Measurements from ENCODE around the gene MED8. TPM values are rescaled to one million over a fixed set of nuclear protein-coding genes. Genes with fewer than 3 reads are reported as not detected.

The MED8 gene
- total RNA-seq, 4 donors from 2014 or later: 26.3 to 51.4 (median 37.1) TPM

GRCh38 chr1:43435146-43436145 is 45.8 kb upstream of the MED8 start:
- peak; percentile 88 for ATAC-seq (ENCODE audit: low FRiP score)
- DNase-seq (ENCODE audit: low spot score): no peak
- no peak for TF ChIP-seq CTCF (IDR thresholded peaks at IDR 0.05)

- DNase-seq (ENCODE audit: low spot score) (no peak), ATAC-seq (ENCODE audit: low FRiP score) (no peak)
- no peak for TF ChIP-seq CTCF (IDR thresholded peaks at IDR 0.05)
Observed at GRCh38 chr1:43434256-43434655, 44.7 kb upstream of the MED8 start.

- ATAC-seq (ENCODE audit: low FRiP score) (no peak), DNase-seq (ENCODE audit: low spot score) (no peak)
- no peak for TF ChIP-seq CTCF (IDR thresholded peaks at IDR 0.05)
Observed at GRCh38 chr1:43432907-43433306, 43.3 kb upstream of the MED8 start.

GRCh38 chr1:43432171-43432860 is 42.7 kb upstream of the MED8 start:
- no peak for DNase-seq (ENCODE audit: low spot score)
- no peak for TF ChIP-seq CTCF (IDR thresholded peaks at IDR 0.05)
- ATAC-seq (ENCODE audit: low FRiP score): no peak

GRCh38 chr1:43431676-43432075 is 42.1 kb upstream of the MED8 start:
- DNase-seq (ENCODE audit: low spot score) (no peak), ATAC-seq (ENCODE audit: low FRiP score) (no peak)
- no peak for TF ChIP-seq CTCF (IDR thresholded peaks at IDR 0.05)

- ATAC-seq (ENCODE audit: low FRiP score) (no peak), DNase-seq (ENCODE audit: low spot score) (no peak)
- TF ChIP-seq CTCF (IDR thresholded peaks at IDR 0.05): no peak
Observed at GRCh38 chr1:43430831-43431230, 41.2 kb upstream of the MED8 start.
